ENCODE results near the gene PLCB2. TPM values are rescaled to one million over a fixed set of nuclear protein-coding genes. Genes with fewer than 3 reads are reported as not detected.

The PLCB2 gene
- total RNA-seq, 1 donor = 0.27 TPM

DNA sequence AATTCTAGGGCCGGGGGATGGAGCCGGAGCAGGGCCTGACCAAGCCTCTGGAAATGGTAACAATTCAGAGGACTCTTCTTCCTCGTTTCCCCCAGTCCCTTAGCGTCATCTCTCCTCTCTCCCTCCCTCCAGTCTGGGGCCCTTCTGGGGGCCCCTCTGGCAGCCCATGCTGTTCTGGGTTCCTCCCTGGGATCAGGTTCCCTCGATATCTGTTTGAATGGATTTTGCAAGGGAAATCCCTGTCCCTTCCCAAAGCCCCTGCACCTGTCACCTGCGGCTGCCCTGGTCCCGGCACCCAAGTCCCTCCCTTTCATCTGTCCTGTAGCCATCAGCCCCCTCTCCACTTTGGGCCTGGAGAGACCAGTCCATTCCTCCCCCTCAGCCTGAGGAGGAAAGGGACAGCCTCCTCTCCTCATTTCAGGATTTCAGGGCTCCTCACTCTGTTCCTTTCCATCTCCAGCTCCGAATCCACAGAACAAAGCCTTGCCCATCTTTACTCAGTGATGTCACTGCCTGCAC is 1.7 kb upstream of the PLCB2 start:
- TF ChIP-seq, protein P1, sequence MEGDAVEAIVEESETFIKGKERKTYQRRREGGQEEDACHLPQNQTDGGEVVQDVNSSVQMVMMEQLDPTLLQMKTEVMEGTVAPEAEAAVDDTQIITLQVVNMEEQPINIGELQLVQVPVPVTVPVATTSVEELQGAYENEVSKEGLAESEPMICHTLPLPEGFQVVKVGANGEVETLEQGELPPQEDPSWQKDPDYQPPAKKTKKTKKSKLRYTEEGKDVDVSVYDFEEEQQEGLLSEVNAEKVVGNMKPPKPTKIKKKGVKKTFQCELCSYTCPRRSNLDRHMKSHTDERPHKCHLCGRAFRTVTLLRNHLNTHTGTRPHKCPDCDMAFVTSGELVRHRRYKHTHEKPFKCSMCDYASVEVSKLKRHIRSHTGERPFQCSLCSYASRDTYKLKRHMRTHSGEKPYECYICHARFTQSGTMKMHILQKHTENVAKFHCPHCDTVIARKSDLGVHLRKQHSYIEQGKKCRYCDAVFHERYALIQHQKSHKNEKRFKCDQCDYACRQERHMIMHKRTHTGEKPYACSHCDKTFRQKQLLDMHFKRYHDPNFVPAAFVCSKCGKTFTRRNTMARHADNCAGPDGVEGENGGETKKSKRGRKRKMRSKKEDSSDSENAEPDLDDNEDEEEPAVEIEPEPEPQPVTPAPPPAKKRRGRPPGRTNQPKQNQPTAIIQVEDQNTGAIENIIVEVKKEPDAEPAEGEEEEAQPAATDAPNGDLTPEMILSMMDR (IDR thresholded peaks at IDR 0.05; ENCODE audit: insufficient read depth, low read length) = no peak
- DNase-seq (ENCODE audit: low read depth) = no peak

DNA sequence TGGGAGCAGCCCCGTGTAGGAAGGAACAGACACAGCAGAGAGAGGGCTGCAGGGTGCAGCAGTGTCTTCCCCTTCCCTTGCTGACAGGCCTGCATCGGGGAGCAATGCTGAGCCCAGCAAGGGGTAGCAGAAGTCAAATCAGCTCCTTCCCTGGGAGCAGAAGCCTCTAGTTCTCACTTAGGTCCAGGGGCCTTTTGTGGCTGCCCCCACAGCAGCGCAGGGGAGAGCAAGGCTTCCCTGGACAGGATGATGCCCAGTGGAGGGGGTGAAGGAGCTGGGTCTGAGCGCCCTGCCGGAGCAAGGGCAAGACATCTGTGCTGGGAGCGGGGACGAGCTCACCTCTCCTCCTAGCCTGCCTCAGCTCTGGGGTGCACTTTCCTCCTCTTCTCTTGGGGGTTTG is 827 bp downstream of the PLCB2 start:
- DNase-seq (ENCODE audit: low read depth) = no peak
- TF ChIP-seq, protein P1 (IDR thresholded peaks at IDR 0.05; ENCODE audit: insufficient read depth, low read length) = no peak
- H3K4me3 ChIP-seq (ENCODE audit: low read depth, low read length) = no peak overlapping the region

More for the DNA sequence above, 1.7 kb upstream of the PLCB2 start:
- no peak overlapping the region for H3K4me3 ChIP-seq (ENCODE audit: low read depth, low read length)

DNA sequence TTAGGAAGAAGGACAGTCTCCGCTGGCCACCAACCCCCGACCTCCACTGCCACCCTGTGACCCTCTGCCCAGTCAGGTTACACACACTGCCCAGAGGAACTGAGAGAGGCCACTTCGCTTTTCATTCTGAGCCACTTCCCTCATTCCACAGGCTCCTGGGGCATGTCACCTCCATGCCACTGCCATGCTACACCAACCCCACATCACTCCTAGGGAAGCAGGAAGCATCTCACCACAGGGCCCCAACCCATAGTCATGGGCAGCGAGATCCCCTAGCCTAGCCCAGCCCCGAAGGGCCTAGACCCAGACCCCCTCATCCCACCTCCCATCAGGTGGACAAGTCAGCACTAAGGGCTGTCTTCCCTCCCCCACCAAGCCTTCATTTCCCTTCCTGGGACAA is 1.4 kb downstream of the PLCB2 start:
- H3K4me3 ChIP-seq (ENCODE audit: low read depth, low read length) = no peak overlapping the region
- TF ChIP-seq, protein P1 (IDR thresholded peaks at IDR 0.05; ENCODE audit: insufficient read depth, low read length) = no peak
- DNase-seq (ENCODE audit: low read depth) = no peak

DNA sequence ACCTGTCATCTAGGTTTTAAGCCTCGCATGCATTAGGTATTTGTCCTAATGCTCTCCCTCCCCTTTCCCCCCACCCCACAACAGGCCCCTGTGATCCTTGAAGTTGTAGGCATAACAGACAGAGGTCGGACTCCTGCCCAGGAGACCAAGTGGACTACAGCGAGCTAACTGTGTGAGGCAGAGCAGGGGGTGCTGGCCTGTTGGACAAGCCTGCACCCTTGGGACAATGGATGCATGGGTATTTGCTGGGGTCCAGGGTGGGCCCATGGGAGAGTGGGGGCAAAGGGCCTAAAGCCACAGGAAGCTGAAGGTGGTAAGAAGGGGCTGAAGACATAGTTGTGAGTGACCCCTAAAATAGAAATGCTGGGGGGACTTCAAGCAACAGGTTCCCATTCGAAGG is 2.5 kb downstream of the PLCB2 start:
- TF ChIP-seq, protein P1 (IDR thresholded peaks at IDR 0.05; ENCODE audit: insufficient read depth, low read length) = no peak
- DNase-seq (ENCODE audit: low read depth) = no peak
- H3K4me3 ChIP-seq (ENCODE audit: low read depth, low read length) = no peak overlapping the region

DNA sequence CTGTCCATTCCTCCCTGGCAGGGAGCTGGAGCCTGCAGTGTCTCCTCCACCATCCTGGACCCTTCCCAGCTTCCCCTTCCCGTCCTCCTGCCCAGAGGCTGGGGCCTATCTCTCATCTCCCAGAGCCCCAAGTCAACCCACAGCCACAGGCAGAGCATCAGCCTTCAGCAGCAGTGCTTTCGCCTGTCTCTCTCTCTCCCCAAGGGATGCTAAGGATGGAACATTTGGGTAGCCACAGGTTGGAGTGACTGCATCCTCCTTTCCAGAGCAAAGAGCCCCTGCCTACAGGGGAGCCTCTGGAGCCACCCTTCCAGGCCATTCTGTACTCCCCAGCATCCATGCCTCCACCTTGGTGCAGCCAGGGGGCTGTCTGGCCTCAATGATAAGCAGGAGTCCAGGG is 4.2 kb downstream of the PLCB2 start:
- TF ChIP-seq, protein P1 (IDR thresholded peaks at IDR 0.05; ENCODE audit: insufficient read depth, low read length) = no peak
- DNase-seq (ENCODE audit: low read depth) = no peak

DNA sequence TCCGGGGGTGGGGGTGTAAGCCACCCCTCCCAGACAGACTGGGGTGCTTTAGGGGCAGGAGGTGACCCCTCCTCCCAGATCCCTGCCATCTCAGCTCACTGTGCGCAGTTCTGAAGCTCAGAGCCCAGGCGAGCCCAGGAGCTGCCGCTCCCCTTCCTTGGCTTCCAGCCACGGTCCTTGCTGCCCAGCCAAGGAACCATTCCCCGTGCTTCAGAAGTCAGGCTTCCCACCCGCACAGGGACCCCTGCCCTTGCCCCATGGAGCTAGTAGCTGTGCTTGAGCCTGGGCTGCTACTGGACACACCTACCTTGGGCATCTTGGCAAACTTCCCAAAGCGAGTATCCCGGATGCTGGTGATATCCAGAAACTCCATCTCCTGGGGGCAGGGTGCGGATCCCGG is 4.8 kb downstream of the PLCB2 start:
- H3K4me3 ChIP-seq (ENCODE audit: low read depth, low read length) = no peak overlapping the region
- TF ChIP-seq, protein P1 (IDR thresholded peaks at IDR 0.05; ENCODE audit: insufficient read depth, low read length) = no peak
- no peak for DNase-seq (ENCODE audit: low read depth)

More for the DNA sequence above, 4.2 kb downstream of the PLCB2 start:
- no peak overlapping the region for H3K4me3 ChIP-seq (ENCODE audit: low read depth, low read length)

DNA sequence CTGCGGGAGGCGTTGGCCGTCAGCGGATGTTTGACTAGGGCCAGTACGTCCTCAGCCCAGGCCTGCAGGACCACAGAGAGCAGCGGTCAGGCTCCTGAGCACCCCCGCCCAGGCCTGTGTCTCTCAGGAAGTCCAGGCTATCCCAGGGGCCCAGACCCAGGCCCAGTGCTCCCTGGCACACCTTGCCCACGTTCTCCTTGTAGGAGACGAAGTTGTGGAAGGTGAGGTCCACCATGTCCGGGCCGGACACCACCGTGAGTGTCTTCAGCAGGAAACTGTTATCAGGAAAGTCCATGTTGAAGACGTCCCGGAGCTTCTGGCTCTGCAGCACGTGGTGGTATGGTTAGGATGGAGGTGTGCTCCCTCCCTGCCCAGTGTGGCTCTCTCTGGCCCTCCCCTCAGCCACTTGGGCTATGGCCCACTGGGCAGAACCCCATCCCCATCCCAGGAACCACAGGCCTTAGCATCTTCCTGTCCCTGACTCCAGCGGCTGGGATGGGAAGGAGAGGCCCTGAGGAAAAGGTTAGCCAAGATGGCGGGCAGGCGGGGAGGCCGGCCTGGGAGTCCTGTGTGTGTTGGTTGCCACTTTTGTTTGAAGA is 5.3 kb downstream of the PLCB2 start:
- H3K4me3 ChIP-seq (ENCODE audit: low read depth, low read length) = no peak overlapping the region
- TF ChIP-seq, protein P1 (IDR thresholded peaks at IDR 0.05; ENCODE audit: insufficient read depth, low read length) = no peak
- no peak for DNase-seq (ENCODE audit: low read depth)
